Ascending aorta (tissue), 2 donors: ENCODE results near the gene TLE6. TPM values are rescaled to one million over a fixed set of nuclear protein-coding genes. Genes with fewer than 3 reads are reported as not detected.

Source experiments
- DNase-seq, 2 donors: peaks; one replicate each; pipeline ENCODE4 v3.0.0-alpha.2; 2019; ENCODE audit warnings: low spot score in 2 of 2
- H3K27ac ChIP-seq, 2 donors: fragments of 200-600 bp; sonication (generic); one replicate each; pipeline ENCODE4 v1.5.1; 2016 to 2017; ENCODE audit warnings: mild to moderate bottlenecking in 1 of 2
- H3K27me3 ChIP-seq: fragments of 200-600 bp; sonication (generic); one replicate; pipeline ENCODE4 v1.5.1; 2017
- H3K36me3 ChIP-seq, 2 donors: fragments of 200-600 bp; sonication (generic); one replicate each; pipeline ENCODE4 v1.5.1; 2016
- H3K4me1 ChIP-seq, 2 donors: fragments of 200-600 bp; sonication (generic); one replicate each; pipeline ENCODE4 v1.5.1; 2016 to 2017; ENCODE audit warnings: mild to moderate bottlenecking in 1 of 2
- H3K4me3 ChIP-seq, 2 donors: fragments of 200-600 bp; sonication (generic); one replicate each; pipeline ENCODE4 v1.5.1; 2016 to 2017; ENCODE audit warnings: mild to moderate bottlenecking in 1 of 2
- H3K9me3 ChIP-seq, 2 donors: fragments of 200-600 bp; sonication (generic); one replicate each; pipeline ENCODE4 v1.5.1; 2016
- intact Hi-C: fragments of 100-400 bp; cut with DNase I; formaldehyde crosslinking; loops from one replicate; pipeline ENCODE4 v1.15.1; 2023
- total RNA-seq: library from RNA; depleted of rRNA; stranded (reverse); fragments of >200 nt; gene quantifications from one replicate; pipeline ENCODE4 v1.1.0, GENCODE V29; 2016
- TF ChIP-seq, protein P1 (sequence below), 3 experiments: fragments of 200-600 bp in 2 of 3; fragments of 450-650 bp in 1 of 3; sonication (generic) in 2 of 3; IDR thresholded peaks; one replicate each; pipeline ENCODE4 v1.5.1; 2016 to 2019; ENCODE audit warnings: antibody characterized with exemption in 3 of 3, mild to moderate bottlenecking in 1 of 3, moderate library complexity in 1 of 3

Gene TLE6
- total RNA-seq, 1 donor from 2014 or later, result not detected

DNA sequence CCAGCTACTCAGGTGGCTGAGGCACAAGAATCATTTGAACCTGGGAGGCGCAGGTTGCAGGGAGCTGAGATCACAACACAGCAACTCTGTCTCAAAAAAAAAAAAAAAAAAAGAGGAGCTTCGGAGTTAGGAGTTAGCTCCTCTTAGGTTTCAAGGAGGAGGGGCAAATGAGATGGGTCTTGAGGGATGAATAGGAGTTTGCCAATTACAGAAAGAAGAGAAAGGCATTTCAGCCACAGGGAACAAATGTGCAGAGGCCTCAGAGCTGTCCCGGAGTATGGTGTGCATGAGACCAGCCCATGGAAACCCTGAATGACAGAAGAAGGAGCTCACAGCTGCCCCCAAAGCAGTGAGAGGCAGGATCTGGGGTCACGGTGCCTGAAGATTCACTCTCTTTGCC lies 27.2 kb downstream of the TLE6 start:
- intact Hi-C loops, result loop anchor here (1.0 kb wide), 1 partner anchor 32 kb away; no protein-coding TSS in a partner anchor
- TF ChIP-seq, protein P1, sequence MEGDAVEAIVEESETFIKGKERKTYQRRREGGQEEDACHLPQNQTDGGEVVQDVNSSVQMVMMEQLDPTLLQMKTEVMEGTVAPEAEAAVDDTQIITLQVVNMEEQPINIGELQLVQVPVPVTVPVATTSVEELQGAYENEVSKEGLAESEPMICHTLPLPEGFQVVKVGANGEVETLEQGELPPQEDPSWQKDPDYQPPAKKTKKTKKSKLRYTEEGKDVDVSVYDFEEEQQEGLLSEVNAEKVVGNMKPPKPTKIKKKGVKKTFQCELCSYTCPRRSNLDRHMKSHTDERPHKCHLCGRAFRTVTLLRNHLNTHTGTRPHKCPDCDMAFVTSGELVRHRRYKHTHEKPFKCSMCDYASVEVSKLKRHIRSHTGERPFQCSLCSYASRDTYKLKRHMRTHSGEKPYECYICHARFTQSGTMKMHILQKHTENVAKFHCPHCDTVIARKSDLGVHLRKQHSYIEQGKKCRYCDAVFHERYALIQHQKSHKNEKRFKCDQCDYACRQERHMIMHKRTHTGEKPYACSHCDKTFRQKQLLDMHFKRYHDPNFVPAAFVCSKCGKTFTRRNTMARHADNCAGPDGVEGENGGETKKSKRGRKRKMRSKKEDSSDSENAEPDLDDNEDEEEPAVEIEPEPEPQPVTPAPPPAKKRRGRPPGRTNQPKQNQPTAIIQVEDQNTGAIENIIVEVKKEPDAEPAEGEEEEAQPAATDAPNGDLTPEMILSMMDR (IDR thresholded peaks at IDR 0.05), result no peak
- H3K36me3 ChIP-seq, result peaks cover 5 to 13% of the 10 kb centered on the region in 2 donors

DNA sequence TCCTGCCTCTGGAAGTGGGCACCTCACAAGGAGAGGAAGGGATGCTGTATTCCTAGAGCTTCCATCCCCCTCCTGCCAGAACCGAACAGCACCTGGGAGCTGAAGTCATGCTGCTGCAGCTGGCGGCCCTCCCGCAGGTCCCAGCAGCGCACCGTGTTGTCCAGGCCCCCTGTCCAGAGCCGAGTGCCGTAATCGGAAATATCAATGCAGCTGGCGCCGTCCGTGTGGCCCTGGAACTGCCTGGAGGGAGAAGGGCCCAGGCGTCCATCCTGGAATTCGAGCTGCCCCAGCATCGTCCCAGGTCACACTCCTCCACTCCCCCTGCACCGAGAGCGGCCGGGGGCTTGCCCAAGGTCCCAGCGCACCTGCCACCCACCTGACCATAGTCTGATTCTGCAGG lies 28.0 kb downstream of the TLE6 start:
- H3K27me3 ChIP-seq, result no peaks in the 10 kb centered on the region
- H3K36me3 ChIP-seq, result peaks cover 3 to 16% of the 10 kb centered on the region in 2 donors
- DNase-seq, result no peak
- no peaks in the 10 kb centered on the region for H3K9me3 ChIP-seq
- TF ChIP-seq, protein P1 (IDR thresholded peaks at IDR 0.05), result no peak
- no peaks in the 10 kb centered on the region for H3K4me1 ChIP-seq
- intact Hi-C loops, result no loop called here
- no peak overlapping the region for H3K4me3 ChIP-seq
- no peak overlapping the region for H3K27ac ChIP-seq

More for the DNA sequence above, 27.2 kb downstream of the TLE6 start:
- no peaks in the 10 kb centered on the region for H3K27me3 ChIP-seq
- no peaks in the 10 kb centered on the region for H3K9me3 ChIP-seq
- H3K4me1 ChIP-seq, result no peaks in the 10 kb centered on the region
- H3K27ac ChIP-seq, result no peak overlapping the region
- no peak overlapping the region for H3K4me3 ChIP-seq
- no peak for DNase-seq

DNA sequence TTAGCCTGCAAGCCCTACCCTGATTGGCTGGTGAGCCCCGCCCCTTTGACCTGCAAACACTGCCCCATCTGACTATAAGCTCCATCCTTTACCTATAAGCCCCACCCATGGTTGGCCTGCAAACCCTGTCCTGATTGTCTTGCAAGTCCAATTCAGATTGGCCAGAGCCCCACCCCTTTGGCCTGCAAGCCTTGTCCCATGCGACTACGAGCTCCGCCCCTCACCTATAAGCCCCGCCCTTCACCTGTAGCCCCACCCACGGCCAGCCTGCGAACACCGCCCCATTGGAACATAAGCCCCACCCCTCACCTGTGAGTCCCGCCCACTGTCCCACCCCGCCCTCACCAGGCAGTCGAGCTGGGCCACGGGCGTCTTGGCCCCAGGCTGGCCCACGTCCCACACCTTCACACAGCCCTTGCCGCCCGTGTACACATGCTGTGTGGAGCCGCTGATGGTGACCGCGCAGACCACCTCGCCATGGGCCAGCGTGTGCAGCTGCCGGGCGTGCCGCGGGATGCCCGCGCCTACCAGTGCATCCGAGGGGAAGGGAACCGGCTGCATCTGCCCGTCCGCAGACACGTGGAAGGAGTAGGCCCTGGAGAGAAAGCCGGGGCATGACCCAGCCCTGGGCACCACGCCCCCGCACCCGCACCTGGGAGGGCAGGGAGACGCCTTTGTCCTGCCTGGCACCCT lies 28.9 kb downstream of the TLE6 start:
- Histone ChIP-seq H3K4me3 (no peak overlapping the region), H3K27ac (no peak overlapping the region), H3K9me3 (no peaks in the 10 kb centered on the region), H3K36me3 (peaks cover 7 to 22% of the 10 kb centered on the region in 2 donors), H3K27me3 (no peaks in the 10 kb centered on the region), H3K4me1 (no peaks in the 10 kb centered on the region)
- TF ChIP-seq, protein P1 (IDR thresholded peaks at IDR 0.05), result no peak
- no peak for DNase-seq
- intact Hi-C loops, result no loop called here

DNA sequence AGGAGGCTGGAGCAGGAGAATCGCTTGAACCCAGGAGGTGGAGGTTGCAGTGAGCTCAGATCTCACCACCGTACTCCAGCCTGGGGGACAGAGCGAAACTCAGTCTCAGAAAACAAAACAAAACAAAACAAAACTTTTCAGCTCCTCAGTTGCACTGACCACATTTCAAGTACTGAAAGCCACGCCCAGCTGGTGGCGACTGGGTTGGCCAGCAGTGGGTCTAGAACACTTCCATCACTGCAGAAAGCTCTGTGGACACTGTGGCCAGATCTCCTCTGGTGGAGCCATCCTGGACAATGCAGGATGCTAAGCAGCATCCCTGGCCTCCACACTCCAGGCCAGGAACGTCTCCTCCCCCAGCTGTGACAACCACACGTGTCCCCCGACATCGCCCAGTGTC lies 30.6 kb downstream of the TLE6 start:
- H3K27me3 ChIP-seq, result no peaks in the 10 kb centered on the region
- H3K27ac ChIP-seq, result no peak overlapping the region
- H3K4me3 ChIP-seq, result no peak overlapping the region
- H3K36me3 ChIP-seq, result peaks cover 7 to 22% of the 10 kb centered on the region in 2 donors
- no peaks in the 10 kb centered on the region for H3K4me1 ChIP-seq
- no peak for DNase-seq
- intact Hi-C loops, result no loop called here
- TF ChIP-seq, protein P1 (IDR thresholded peaks at IDR 0.05), result no peak
- H3K9me3 ChIP-seq, result no peaks in the 10 kb centered on the region

DNA sequence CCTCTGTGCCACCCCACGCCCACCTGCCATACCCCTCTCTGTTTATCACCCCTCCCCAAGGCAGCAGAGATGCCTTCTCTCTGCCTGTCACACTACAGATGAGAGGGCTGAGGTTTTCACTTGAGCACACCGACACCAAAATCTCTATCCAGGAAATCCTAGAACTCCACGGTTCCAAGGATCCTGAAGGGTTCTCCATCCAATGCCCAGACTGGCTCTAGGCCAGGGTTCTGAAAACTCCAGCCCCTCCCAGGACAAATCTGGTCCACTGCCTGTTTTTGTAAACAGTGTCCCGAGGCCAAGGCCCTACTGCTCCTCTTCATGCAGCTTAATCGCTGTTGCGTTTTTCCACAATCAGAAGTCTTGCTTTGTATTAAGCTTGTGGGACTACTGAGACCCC lies 31.6 kb downstream of the TLE6 start:
- H3K27me3 ChIP-seq, result no peaks in the 10 kb centered on the region
- peaks cover 6 to 22% of the 10 kb centered on the region in 2 donors for H3K36me3 ChIP-seq
- H3K9me3 ChIP-seq, result no peaks in the 10 kb centered on the region
- DNase-seq, result no peak
- H3K4me1 ChIP-seq, result no peaks in the 10 kb centered on the region
- intact Hi-C loops, result no loop called here
- H3K4me3 ChIP-seq, result no peak overlapping the region
- TF ChIP-seq, protein P1 (IDR thresholded peaks at IDR 0.05), result no peak
- H3K27ac ChIP-seq, result no peak overlapping the region
